ENCODE measurements around the gene TMEM204.
A peak's percentile ranks its signal among the peaks of the same experiment; 100 is the strongest.

The TMEM204 gene

DNA sequence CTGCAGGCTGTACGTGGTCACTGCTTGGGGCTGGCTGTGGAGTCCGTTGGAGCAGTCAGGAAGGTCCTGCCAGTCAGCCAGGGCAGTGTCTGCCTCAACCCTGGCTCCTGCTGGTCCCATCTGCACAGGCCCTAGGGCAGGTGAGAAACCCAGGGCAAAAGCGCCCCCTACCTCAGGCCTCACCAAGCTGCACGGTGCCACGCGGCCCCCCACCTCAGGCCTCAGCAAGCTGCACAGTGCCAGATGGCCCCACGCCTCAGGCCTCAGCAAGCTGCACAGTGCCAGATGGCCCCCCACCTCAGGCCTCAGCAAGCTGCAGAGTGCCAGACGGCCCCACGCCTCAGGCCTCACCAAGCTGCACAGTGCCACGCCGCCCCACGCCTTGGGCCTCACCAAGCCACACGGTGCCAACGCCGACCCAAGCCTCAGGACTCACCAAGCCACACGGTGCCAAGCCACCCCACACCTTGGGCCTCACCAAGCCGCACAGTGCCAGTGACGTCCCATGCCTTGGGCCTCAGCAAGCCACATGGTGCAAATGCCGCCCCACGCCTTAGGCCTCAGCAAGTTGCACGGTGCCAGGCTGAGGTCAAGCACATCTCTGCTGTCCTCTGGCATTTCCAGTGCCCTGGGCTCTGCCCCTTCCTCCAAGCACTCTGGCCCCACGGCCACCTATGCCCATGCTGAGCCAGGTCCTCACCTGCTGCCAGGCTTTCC lies 5.5 kb downstream of the TMEM204 start:
- no peak for DNase-seq (ENCODE audit: low read depth in 2 of 2)

- no peak for DNase-seq (ENCODE audit: low read depth in 2 of 2)
Observed at GRCh38 chr16:1539720-1540555, 6.5 kb downstream of the TMEM204 start.

DNA sequence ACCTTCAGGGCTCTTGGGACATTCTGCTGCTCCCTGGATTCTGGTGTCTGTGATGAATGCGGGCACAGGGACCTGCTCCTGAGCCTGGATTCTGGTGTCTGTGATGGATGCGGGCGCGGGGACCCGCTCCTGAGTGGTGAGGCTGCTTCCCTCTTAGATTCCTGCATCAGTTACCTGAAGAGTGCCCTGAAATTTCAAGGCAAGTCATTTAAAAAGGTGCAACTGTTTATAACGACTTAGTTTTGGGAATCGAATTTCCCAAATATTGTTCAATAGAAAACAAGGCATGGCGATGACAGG lies 7.0 kb downstream of the TMEM204 start:
- no peak for DNase-seq (ENCODE audit: low read depth in 2 of 2)

DNA sequence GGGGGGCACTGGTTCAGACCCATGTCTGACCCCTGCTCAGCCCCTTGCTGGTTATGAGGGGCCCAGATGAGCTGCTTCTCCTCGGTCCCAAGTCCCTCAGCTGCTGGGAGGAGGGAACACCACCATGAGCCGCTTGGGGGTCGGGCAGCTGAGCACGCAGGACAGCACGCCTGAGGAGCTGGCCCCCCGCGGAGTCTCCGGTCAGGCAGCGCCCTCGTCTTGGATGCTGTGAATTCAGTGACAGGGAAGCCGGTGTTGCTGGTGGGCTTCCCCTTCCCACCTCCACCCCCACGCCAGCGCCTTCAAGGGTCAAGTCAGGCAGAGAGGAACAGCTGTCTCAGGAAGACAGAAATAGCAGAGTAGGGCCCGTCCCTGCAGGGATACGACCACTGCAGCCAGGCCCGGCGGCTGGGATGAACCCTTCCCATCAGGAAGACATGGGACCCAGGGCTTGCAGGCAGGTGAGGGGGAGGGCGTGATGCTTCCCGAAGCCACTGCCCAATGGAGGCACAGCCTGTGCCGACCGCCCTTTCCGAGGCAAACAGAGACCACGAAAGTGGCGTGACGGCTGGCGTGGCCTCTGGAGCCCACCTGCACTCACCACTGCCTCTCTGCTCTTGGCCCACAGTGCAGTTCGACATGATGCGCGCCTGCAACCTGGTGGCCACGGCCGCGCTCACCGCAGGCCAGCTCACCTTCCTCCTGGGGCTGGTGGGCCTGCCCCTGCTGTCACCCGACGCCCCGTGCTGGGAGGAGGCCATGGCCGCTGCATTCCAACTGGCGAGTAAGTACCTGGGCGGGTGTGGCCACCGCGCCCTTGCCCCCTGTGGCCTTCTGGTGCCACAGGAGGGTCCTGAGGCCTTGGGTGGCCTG lies 8.1 kb downstream of the TMEM204 start:
- DNase-seq (ENCODE audit: low read depth in 2 of 2), result no peak

GRCh38 chr16:1542166-1542500 lies 8.7 kb downstream of the TMEM204 start:
- no peak for DNase-seq (ENCODE audit: low read depth in 2 of 2)

DNA sequence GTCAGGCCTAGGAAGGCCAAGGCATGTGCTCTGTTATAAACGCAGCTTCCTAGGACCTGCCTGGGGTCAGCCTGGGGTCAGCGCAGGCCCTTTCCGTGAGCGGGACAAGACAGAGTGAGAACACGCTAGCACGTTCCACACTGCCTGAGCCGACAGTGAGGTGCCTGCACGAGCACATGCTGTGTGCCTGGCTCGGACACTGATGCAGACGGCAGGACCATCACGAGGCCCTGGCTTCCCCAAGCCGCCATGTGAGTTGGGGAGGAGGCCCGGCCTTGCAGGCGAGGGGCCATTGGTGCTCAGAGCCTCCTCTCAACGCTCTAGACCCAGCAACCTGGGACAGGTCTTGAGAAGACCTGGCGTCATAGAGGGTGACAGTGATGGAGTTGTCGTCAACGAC lies 9.1 kb downstream of the TMEM204 start:
- no peak for DNase-seq (ENCODE audit: low read depth in 2 of 2)

DNA sequence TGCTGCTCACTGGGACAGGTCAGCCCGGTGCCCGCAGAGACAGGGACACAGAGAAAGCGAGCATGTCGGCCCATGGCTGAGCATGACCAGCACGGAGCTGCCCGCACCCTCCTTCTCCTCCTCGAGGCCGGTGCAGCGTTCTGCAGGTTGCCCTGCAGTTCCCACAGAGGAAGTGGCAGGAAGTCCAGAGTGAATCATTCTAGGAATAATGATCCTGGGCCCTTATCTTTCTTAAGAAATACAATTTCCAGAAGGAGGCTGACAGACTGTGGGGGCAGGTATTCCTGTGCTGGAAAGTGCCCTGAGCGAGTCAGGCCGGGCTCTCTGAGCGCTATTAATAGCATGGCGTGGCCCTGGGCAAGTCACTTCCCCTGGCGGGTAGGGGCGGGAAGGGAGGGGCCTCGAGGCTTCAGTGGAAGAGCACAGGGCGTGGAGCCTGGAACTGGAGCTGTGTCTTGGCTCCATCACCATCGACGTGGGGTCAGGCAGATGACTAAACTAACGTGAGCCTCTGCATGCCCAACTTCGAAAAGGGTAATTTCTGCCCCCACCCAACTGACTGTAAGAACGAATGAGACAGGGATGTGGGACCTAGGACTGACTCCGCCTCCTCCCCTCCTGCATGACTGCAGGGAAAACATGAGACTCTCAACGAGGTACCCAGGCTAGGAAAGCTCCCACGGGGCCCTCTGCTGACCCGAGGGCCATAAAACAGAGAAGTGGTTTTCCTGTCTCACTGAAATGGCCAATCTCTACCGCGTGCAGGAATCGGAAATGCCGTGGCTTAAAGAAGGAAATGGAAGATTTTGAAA lies 9.8 kb downstream of the TMEM204 start:
- DNase-seq (ENCODE audit: low read depth in 2 of 2), result peak; percentile 25 to 42

GRCh38 chr16:1545044-1546040 lies 11.9 kb downstream of the TMEM204 start:
- DNase-seq (ENCODE audit: low read depth in 2 of 2), result no peak

DNA sequence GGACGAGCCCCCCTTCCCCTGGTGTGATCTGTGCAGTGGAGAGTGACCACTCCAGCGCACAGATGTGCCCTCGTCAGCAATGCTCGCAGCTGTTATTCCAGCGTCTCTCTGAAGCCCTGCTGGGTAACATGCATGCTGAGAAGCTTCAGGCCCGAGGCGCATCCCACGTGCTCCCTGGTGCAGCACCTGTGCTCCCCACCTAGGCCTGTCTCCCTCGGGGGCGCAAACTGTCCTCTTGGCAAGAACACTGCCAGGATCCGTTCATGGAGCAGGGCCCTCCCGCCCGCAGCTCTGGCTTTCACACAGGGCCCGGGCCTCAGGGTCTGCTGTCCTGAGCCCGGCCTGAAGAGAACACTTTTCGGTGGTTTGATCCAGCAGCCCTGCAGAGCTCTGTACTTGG lies 13.0 kb downstream of the TMEM204 start:
- DNase-seq (ENCODE audit: low read depth in 2 of 2), result no peak

GRCh38 chr16:1548233-1548632 lies 14.8 kb downstream of the TMEM204 start:
- DNase-seq (ENCODE audit: low read depth in 2 of 2), result no peak

DNA sequence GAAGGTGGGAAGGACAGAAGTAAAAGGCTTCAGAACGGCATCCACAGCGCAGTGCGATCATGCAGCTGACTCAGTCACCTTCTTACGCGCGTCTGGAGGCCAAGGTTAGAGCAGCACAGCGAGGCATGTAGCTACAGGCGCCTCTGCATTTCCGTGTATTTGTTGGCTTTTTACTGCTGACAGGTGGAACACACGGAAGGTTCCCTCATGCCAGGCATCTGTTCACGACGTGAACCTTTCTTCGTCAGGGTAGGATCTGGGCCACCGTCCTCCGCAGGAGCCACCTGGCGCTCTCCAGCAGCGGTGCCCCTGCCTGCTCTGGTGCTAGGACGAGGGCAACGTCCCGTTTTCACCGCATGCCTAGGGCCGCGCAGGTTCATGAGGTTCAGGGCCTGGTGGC lies 15.3 kb downstream of the TMEM204 start:
- DNase-seq (ENCODE audit: low read depth in 2 of 2), result no peak

GRCh38 chr16:1550069-1550468 lies 16.6 kb downstream of the TMEM204 start:
- no peak for DNase-seq (ENCODE audit: low read depth in 2 of 2)

DNA sequence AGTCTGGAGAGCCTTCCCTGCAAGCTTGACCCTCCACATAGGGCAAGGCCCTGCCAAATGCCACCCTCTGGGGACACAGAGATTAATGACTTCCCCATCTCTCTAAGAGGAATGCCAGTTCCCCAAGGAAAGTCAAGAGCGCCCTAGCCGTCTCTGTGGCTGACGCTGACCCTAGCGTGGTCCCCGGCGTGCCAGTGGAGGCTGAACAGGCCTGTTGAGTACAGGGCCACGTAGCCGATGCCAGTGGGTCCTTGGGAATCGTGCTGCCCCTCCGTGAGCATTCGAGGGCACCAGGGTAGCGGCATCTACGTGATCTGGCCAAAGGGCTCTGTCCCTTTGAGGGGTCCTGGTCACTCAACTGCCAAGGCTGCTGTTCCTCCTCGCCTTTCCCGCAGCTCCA lies 17.2 kb downstream of the TMEM204 start:
- no peak for DNase-seq (ENCODE audit: low read depth in 2 of 2)

- DNase-seq (ENCODE audit: low read depth in 2 of 2), result no peak
Observed at GRCh38 chr16:1551166-1551565, 17.7 kb downstream of the TMEM204 start.

GRCh38 chr16:1552129-1552528 lies 18.7 kb downstream of the TMEM204 start:
- no peak for DNase-seq (ENCODE audit: low read depth in 2 of 2)

- DNase-seq (ENCODE audit: low read depth in 2 of 2), result no peak
Observed at GRCh38 chr16:1553946-1554825, 20.7 kb downstream of the TMEM204 start.

DNA sequence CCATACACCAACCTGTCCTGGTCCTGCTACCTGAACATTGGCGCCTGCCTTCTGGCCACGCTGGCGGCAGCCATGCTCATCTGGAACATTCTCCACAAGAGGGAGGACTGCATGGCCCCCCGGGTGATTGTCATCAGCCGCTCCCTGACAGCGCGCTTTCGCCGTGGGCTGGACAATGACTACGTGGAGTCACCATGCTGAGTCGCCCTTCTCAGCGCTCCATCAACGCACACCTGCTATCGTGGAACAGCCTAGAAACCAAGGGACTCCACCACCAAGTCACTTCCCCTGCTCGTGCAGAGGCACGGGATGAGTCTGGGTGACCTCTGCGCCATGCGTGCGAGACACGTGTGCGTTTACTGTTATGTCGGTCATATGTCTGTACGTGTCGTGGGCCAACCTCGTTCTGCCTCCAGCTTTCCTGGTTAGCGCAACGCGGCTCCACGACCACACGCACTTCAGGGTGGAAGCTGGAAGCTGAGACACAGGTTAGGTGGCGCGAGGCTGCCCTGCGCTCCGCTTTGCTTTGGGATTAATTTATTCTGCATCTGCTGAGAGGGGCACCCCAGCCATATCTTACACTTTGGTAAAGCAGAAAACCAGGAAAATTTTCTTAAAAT lies 21.5 kb downstream of the TMEM204 start:
- DNase-seq (ENCODE audit: low read depth in 2 of 2), result no peak

DNA sequence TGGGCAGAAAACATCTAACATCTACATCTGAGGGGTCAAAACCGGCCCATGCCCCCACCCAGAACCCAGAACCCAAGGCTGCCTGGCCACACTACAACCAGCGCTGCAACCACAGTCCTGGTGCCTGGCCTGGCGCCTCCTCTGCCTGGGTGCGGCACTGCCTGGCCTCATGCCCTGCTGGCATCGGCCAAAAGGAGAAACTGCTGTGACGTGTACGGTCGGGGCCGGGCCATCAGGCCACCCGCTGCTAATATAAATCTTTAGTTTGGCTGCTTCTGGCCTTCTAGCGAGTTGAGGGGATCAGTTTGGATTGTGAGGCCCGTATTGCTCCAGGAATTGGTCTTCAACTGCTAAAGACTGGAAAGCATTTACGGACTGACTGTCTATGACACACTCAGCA lies 22.8 kb downstream of the TMEM204 start:
- DNase-seq (ENCODE audit: low read depth in 2 of 2), result no peak

- DNase-seq (ENCODE audit: low read depth in 2 of 2), result no peak
Observed at GRCh38 chr16:1557074-1557473, 23.6 kb downstream of the TMEM204 start.
